CD4-positive, alpha-beta T cell treated with Interferon alpha-2 for 1 hour (primary cell): ENCODE results near the gene ZNF488.

Source experiments
- DNase-seq, 2 donors: peaks; one replicate each; pipeline ENCODE4 v3.0.0-alpha.2; 2020 to 2022

ZNF488 gene

GRCh38 chr10:47365431-47366180 is 18.5 kb downstream of the ZNF488 start:
- DNase-seq: no peak

GRCh38 chr10:47364911-47365310 is 19.2 kb downstream of the ZNF488 start:
- DNase-seq: no peak

- DNase-seq: no peak
Observed at GRCh38 chr10:47364366-47364765, 19.7 kb downstream of the ZNF488 start.

- DNase-seq: no peak
Observed at GRCh38 chr10:47363781-47364180, 20.3 kb downstream of the ZNF488 start.

GRCh38 chr10:47362199-47362598 is 21.9 kb downstream of the ZNF488 start:
- no peak for DNase-seq

GRCh38 chr10:47361293-47361692 is 22.8 kb downstream of the ZNF488 start:
- DNase-seq: peak in 1 of 2 donors; percentile 15

GRCh38 chr10:47360419-47361040 is 23.6 kb downstream of the ZNF488 start:
- no peak for DNase-seq

GRCh38 chr10:47359626-47360418 is 24.3 kb downstream of the ZNF488 start:
- no peak for DNase-seq

- no peak for DNase-seq
Observed at GRCh38 chr10:47359101-47359500, 25.0 kb downstream of the ZNF488 start.

- DNase-seq: no peak
Observed at GRCh38 chr10:47358457-47358856, 25.6 kb downstream of the ZNF488 start.

GRCh38 chr10:47357911-47358310 is 26.2 kb downstream of the ZNF488 start:
- no peak for DNase-seq

- DNase-seq: no peak
Observed at GRCh38 chr10:47357131-47357582, 26.9 kb downstream of the ZNF488 start.

GRCh38 chr10:47356708-47357107 is 27.4 kb downstream of the ZNF488 start:
- no peak for DNase-seq

- no peak for DNase-seq
Observed at GRCh38 chr10:47354900-47355299, 29.2 kb downstream of the ZNF488 start.

- DNase-seq: no peak
Observed at GRCh38 chr10:47354165-47354564, 29.9 kb downstream of the ZNF488 start.

GRCh38 chr10:47353351-47353750 is 30.7 kb downstream of the ZNF488 start:
- DNase-seq: no peak

GRCh38 chr10:47351899-47352815 is 31.9 kb downstream of the ZNF488 start:
- DNase-seq: no peak

GRCh38 chr10:47350671-47351640 is 33.1 kb downstream of the ZNF488 start:
- DNase-seq: no peak

- no peak for DNase-seq
Observed at GRCh38 chr10:47349941-47350371, 34.1 kb downstream of the ZNF488 start.

- no peak for DNase-seq
Observed at GRCh38 chr10:47349516-47349915, 34.6 kb downstream of the ZNF488 start.
